Subcutaneous abdominal adipose tissue (tissue), 5 donors: Measurements from ENCODE around the gene MARCKS.

Experiments
- H3K27ac ChIP-seq: one replicate; pipeline ENCODE4 v1.7.0; 2013; ENCODE audit warnings: low read depth, mild to moderate bottlenecking, inconsistent platforms, low read length, moderate library complexity
- H3K27me3 ChIP-seq, 5 donors: one replicate each; pipeline ENCODE4 v1.7.0; 2013; ENCODE audit warnings: low read length in 5 of 5, inconsistent platforms in 1 of 5; ENCODE audit not compliant: control insufficient read depth in 5 of 5, insufficient read depth in 4 of 5
- H3K36me3 ChIP-seq, 5 donors: one replicate each; pipeline ENCODE4 v1.7.0; 2013; ENCODE audit warnings: low read length in 5 of 5; ENCODE audit not compliant: control insufficient read depth in 5 of 5, insufficient read depth in 5 of 5
- H3K4me1 ChIP-seq, 5 donors: one replicate each; pipeline ENCODE4 v1.7.0; 2013; ENCODE audit warnings: low read length in 5 of 5, mild to moderate bottlenecking in 3 of 5, moderate library complexity in 1 of 5; ENCODE audit not compliant: control insufficient read depth in 5 of 5, insufficient read depth in 5 of 5
- H3K4me3 ChIP-seq, 5 donors: one replicate each; pipeline ENCODE4 v1.7.0; 2013; ENCODE audit warnings: low read length in 5 of 5, low read depth in 1 of 5
- H3K9ac ChIP-seq, 5 donors: one replicate each; pipeline ENCODE4 v1.7.0; 2013; ENCODE audit warnings: low read length in 5 of 5, mild to moderate bottlenecking in 4 of 5, moderate library complexity in 3 of 5
- H3K9me3 ChIP-seq, 5 donors: one replicate each; pipeline ENCODE4 v1.7.0; 2013; ENCODE audit warnings: low read length in 5 of 5; ENCODE audit not compliant: control insufficient read depth in 5 of 5
- donor health status: healthy.
- donor health status: healthy.
- donor health status: healthy.
- donor health status: healthy.
- donor health status: healthy.

MARCKS gene

GRCh38 chr6:113881478-113881980 is 24.4 kb downstream of the MARCKS start:
- H3K9ac ChIP-seq, result no peak overlapping the region
- H3K4me3 ChIP-seq, result no peak overlapping the region
- peaks cover 0 to 6% (median 3%) of the 10 kb centered on the region in 5 donors for H3K4me1 ChIP-seq
- H3K27me3 ChIP-seq, result no peaks in the 10 kb centered on the region
- H3K27ac ChIP-seq, result no peak overlapping the region
- H3K9me3 ChIP-seq, result no peaks in the 10 kb centered on the region
- H3K36me3 ChIP-seq, result no peaks in the 10 kb centered on the region

- H3K36me3 ChIP-seq, result no peaks in the 10 kb centered on the region
- H3K9ac ChIP-seq, result no peak overlapping the region
- no peak overlapping the region for H3K27ac ChIP-seq
- no peaks in the 10 kb centered on the region for H3K27me3 ChIP-seq
- peaks cover 0 to 6% (median 3%) of the 10 kb centered on the region in 5 donors for H3K4me1 ChIP-seq
- H3K9me3 ChIP-seq, result no peaks in the 10 kb centered on the region
- no peak overlapping the region for H3K4me3 ChIP-seq
Observed at GRCh38 chr6:113882336-113883022, 25.3 kb downstream of the MARCKS start.

- Histone ChIP-seq H3K9me3 (no peaks in the 10 kb centered on the region), H3K4me1 (peaks cover 0 to 7% (median 5%) of the 10 kb centered on the region in 5 donors), H3K4me3 (no peak overlapping the region), H3K27ac (no peak overlapping the region), H3K9ac (no peak overlapping the region), H3K36me3 (no peaks in the 10 kb centered on the region), H3K27me3 (no peaks in the 10 kb centered on the region)
Observed at GRCh38 chr6:113884011-113884410, 26.9 kb downstream of the MARCKS start.

GRCh38 chr6:113886512-113886911 is 29.4 kb downstream of the MARCKS start:
- Histone ChIP-seq H3K9ac (no peak overlapping the region), H3K27me3 (no peaks in the 10 kb centered on the region), H3K27ac (no peak overlapping the region), H3K36me3 (no peaks in the 10 kb centered on the region), H3K4me3 (no peak overlapping the region), H3K9me3 (peaks cover 0 to under 1% (median 0%) of the 10 kb centered on the region in 5 donors), H3K4me1 (peaks cover 0 to 6% (median 2%) of the 10 kb centered on the region in 5 donors)

- Histone ChIP-seq H3K4me1 (peaks cover 0 to 6% (median 2%) of the 10 kb centered on the region in 5 donors), H3K36me3 (no peaks in the 10 kb centered on the region), H3K4me3 (no peak overlapping the region), H3K27me3 (no peaks in the 10 kb centered on the region), H3K9ac (no peak overlapping the region), H3K9me3 (peaks cover 0 to 6% (median 0%) of the 10 kb centered on the region in 5 donors), H3K27ac (no peak overlapping the region)
Observed at GRCh38 chr6:113888493-113888892, 31.3 kb downstream of the MARCKS start.

- no peaks in the 10 kb centered on the region for H3K27me3 ChIP-seq
- no peak overlapping the region for H3K9ac ChIP-seq
- no peak overlapping the region for H3K4me3 ChIP-seq
- peaks cover 0 to 6% (median 2%) of the 10 kb centered on the region in 5 donors for H3K4me1 ChIP-seq
- H3K36me3 ChIP-seq, result no peaks in the 10 kb centered on the region
- H3K9me3 ChIP-seq, result peaks cover 0 to 6% (median 0%) of the 10 kb centered on the region in 5 donors
- no peak overlapping the region for H3K27ac ChIP-seq
Observed at GRCh38 chr6:113888956-113889630, 31.9 kb downstream of the MARCKS start.

- Histone ChIP-seq H3K4me3 (no peak overlapping the region), H3K27ac (no peak overlapping the region), H3K4me1 (peaks cover 0 to 2% (median 0%) of the 10 kb centered on the region in 5 donors), H3K9ac (no peak overlapping the region), H3K9me3 (peaks cover 0 to 6% (median 0%) of the 10 kb centered on the region in 5 donors), H3K36me3 (no peaks in the 10 kb centered on the region), H3K27me3 (no peaks in the 10 kb centered on the region)
Observed at GRCh38 chr6:113893451-113893850, 36.3 kb downstream of the MARCKS start.

GRCh38 chr6:113893866-113894265 is 36.7 kb downstream of the MARCKS start:
- Histone ChIP-seq H3K36me3 (no peaks in the 10 kb centered on the region), H3K27ac (no peak overlapping the region), H3K9ac (no peak overlapping the region), H3K4me1 (no peaks in the 10 kb centered on the region), H3K27me3 (no peaks in the 10 kb centered on the region), H3K4me3 (no peak overlapping the region), H3K9me3 (peaks cover 0 to 6% (median 0%) of the 10 kb centered on the region in 5 donors)

GRCh38 chr6:113894712-113895674 is 37.8 kb downstream of the MARCKS start:
- H3K27me3 ChIP-seq, result no peaks in the 10 kb centered on the region
- no peak overlapping the region for H3K9ac ChIP-seq
- no peaks in the 10 kb centered on the region for H3K36me3 ChIP-seq
- no peak overlapping the region for H3K4me3 ChIP-seq
- H3K27ac ChIP-seq, result no peak overlapping the region
- H3K9me3 ChIP-seq, result peaks cover 0 to 6% (median 0%) of the 10 kb centered on the region in 5 donors
- H3K4me1 ChIP-seq, result no peaks in the 10 kb centered on the region
